ENCODE measurements around the gene CNNM3.

- TF ChIP-seq POLR2A (IDR thresholded peaks at IDR 0.05) (no peak), CTCF (IDR thresholded peaks at IDR 0.05) (no peak)
Observed at GRCh38 chr2:96769814-96770213, 46.3 kb upstream of the CNNM3 start.

Measured in prostate gland (tissue), 2 donors.